GM18873 (cell line): ENCODE measurements around the gene WWC1.
"Not testable (repeated sequence)": the region's sequence is repeated elsewhere in the genome, so short reads cannot be mapped to it uniquely, and the experiment has no call there.

Experiments used
- ATAC-seq: cut with Tn5 transposase; IDR thresholded peaks from one replicate; pipeline ENCODE4 v1.9.1; 2021; ENCODE audit warnings: mild to moderate bottlenecking, moderate library complexity, moderate number of reproducible peaks; ENCODE audit not compliant: unreplicated experiment, low FRiP score

Gene WWC1

GRCh38 chr5:168430296-168430695, 138.9 kb downstream of the WWC1 start:
- ATAC-seq, result no peak

- ATAC-seq, result no peak
Observed at GRCh38 chr5:168432903-168433302, 141.5 kb downstream of the WWC1 start.

GRCh38 chr5:168434001-168434400, 142.6 kb downstream of the WWC1 start:
- no peak for ATAC-seq

- no peak for ATAC-seq
Observed at GRCh38 chr5:168434746-168435321, 143.4 kb downstream of the WWC1 start.

GRCh38 chr5:168435340-168435739, 143.9 kb downstream of the WWC1 start:
- not testable (repeated sequence) for ATAC-seq

GRCh38 chr5:168438349-168438748, 146.9 kb downstream of the WWC1 start:
- no peak for ATAC-seq

GRCh38 chr5:168443533-168443932, 152.1 kb downstream of the WWC1 start:
- no peak for ATAC-seq

- no peak for ATAC-seq
Observed at GRCh38 chr5:168443950-168444700, 152.7 kb downstream of the WWC1 start.

- ATAC-seq, result no peak
Observed at GRCh38 chr5:168446983-168447619, 155.7 kb downstream of the WWC1 start.

- no peak for ATAC-seq
Observed at GRCh38 chr5:168447808-168448207, 156.4 kb downstream of the WWC1 start.

- ATAC-seq, result no peak
Observed at GRCh38 chr5:168449166-168449565, 157.7 kb downstream of the WWC1 start.

GRCh38 chr5:168451565-168451964, 160.1 kb downstream of the WWC1 start:
- ATAC-seq, result no peak

GRCh38 chr5:168455201-168455600, 163.8 kb downstream of the WWC1 start:
- no peak for ATAC-seq

- no peak for ATAC-seq
Observed at GRCh38 chr5:168457542-168457941, 166.1 kb downstream of the WWC1 start.

- no peak for ATAC-seq
Observed at GRCh38 chr5:168460606-168461005, 169.2 kb downstream of the WWC1 start.

- no peak for ATAC-seq
Observed at GRCh38 chr5:168463081-168463480, 171.6 kb downstream of the WWC1 start.

GRCh38 chr5:168464214-168464613, 172.8 kb downstream of the WWC1 start:
- no peak for ATAC-seq

- ATAC-seq, result no peak
Observed at GRCh38 chr5:168464641-168465040, 173.2 kb downstream of the WWC1 start.

- no peak for ATAC-seq
Observed at GRCh38 chr5:168467755-168468330, 176.4 kb downstream of the WWC1 start.

GRCh38 chr5:168468836-168469235, 177.4 kb downstream of the WWC1 start:
- no peak for ATAC-seq

GRCh38 chr5:168469816-168470215, 178.4 kb downstream of the WWC1 start:
- no peak for ATAC-seq
